Sigmoid colon (tissue), 4 donors: ENCODE results near the gene CALHM3.

Experiments
- CTCF ChIP-seq, 4 experiments: fragments of 450-650 bp in 3 of 4; fragments of 200-600 bp in 1 of 4; IDR thresholded peaks; one replicate each; pipeline ENCODE4 v1.5.1; 2016 to 2019; ENCODE audit warnings: antibody characterized with exemption in 4 of 4, mild to moderate bottlenecking in 3 of 4, moderate library complexity in 2 of 4
- POLR2AphosphoS5 ChIP-seq, 4 donors: sonication (generic); formaldehyde crosslinking; IDR thresholded peaks; one replicate each; pipeline ENCODE4 v1.6.1; 2017; ENCODE audit warnings: antibody characterized with exemption in 4 of 4

- TF ChIP-seq CTCF (IDR thresholded peaks at IDR 0.05) (no peak), POLR2AphosphoS5 (IDR thresholded peaks at IDR 0.05) (no peak)
Measured at GRCh38 chr10:103457176-103457712, 21.8 kb downstream of the CALHM3 start.
